Lower lobe of right lung (tissue), 2 donors: ENCODE data around the gene ITGB6. TPM values are rescaled to one million over a fixed set of nuclear protein-coding genes. Genes with fewer than 3 reads are reported as not detected.
A peak's percentile ranks its signal among the peaks of the same experiment; 100 is the strongest.

Experiments
- ATAC-seq, 2 donors: fragments of 200-7000 bp; cut with Tn5 transposase; one replicate each; pipeline ENCODE4 v1.9.1; 2020 to 2022; ENCODE audit warnings: mild to moderate bottlenecking in 2 of 2, moderate library complexity in 2 of 2
- DNase-seq: peaks from one replicate; pipeline ENCODE4 v3.0.0-alpha.2; 2020
- H3K27ac ChIP-seq: fragments of 200-600 bp; one replicate; pipeline ENCODE4 v1.8.0; 2022
- H3K27me3 ChIP-seq: fragments of 200-600 bp; one replicate; pipeline ENCODE4 v1.8.0; 2022; ENCODE audit warnings: low read depth
- H3K36me3 ChIP-seq: fragments of 200-600 bp; one replicate; pipeline ENCODE4 v1.8.0; 2022; ENCODE audit warnings: mild to moderate bottlenecking
- H3K4me1 ChIP-seq: fragments of 200-600 bp; one replicate; pipeline ENCODE4 v1.8.0; 2022
- H3K4me3 ChIP-seq: fragments of 200-600 bp; one replicate; pipeline ENCODE4 v1.8.0; 2022; ENCODE audit warnings: mild to moderate bottlenecking
- H3K9me3 ChIP-seq: fragments of 200-600 bp; one replicate; pipeline ENCODE4 v1.8.0; 2022
- CTCF ChIP-seq: fragments of 200-600 bp; IDR thresholded peaks from one replicate; pipeline ENCODE4 v1.8.0; 2022; ENCODE audit warnings: antibody characterized with exemption, mild to moderate bottlenecking
- intact Hi-C: fragments of 100-400 bp; cut with DNase I; formaldehyde crosslinking; loops from one replicate; pipeline ENCODE4 v1.11.0; 2022
- total RNA-seq: library from RNA; stranded (reverse); fragmentation: NEBNext Ultra II Directional; extraction: Animal tissue kit (Norgen Biotek cat#: 25700); gene quantifications from one replicate; pipeline ENCODE4 v1.2.1, GENCODE V29; 2021
- donor health status: DM: no; HTN: yes; CAD: no; lungs with severe emphysema.

Gene ITGB6
- total RNA-seq, 1 donor from 2014 or later = 65.2 TPM

- TF ChIP-seq CTCF = no peak
Observed at GRCh38 chr2:160175169-160176134, 24.6 kb downstream of the ITGB6 start.

GRCh38 chr2:160174322-160174721 lies 25.8 kb downstream of the ITGB6 start:
- Histone ChIP-seq H3K27ac (no peak overlapping the region), H3K9me3 (no peaks in the 10 kb centered on the region), H3K4me1 (no peaks in the 10 kb centered on the region), H3K4me3 (no peak overlapping the region), H3K36me3 (no peaks in the 10 kb centered on the region), H3K27me3 (no peaks in the 10 kb centered on the region)
- ATAC-seq (no peak), DNase-seq (no peak)
- intact Hi-C loops = no loop called here
- no peak for TF ChIP-seq CTCF

More at GRCh38 chr2:160175169-160176134, 24.6 kb downstream of the ITGB6 start:
- Histone ChIP-seq H3K27ac (no peak overlapping the region), H3K27me3 (no peaks in the 10 kb centered on the region), H3K9me3 (no peaks in the 10 kb centered on the region), H3K36me3 (no peaks in the 10 kb centered on the region), H3K4me3 (no peak overlapping the region), H3K4me1 (no peaks in the 10 kb centered on the region)
- intact Hi-C loops = no loop called here
- ATAC-seq (no peak), DNase-seq (no peak)

GRCh38 chr2:160169988-160170387 lies 30.1 kb downstream of the ITGB6 start:
- no peak for DNase-seq
- Histone ChIP-seq H3K9me3 (no peaks in the 10 kb centered on the region), H3K27me3 (no peaks in the 10 kb centered on the region), H3K36me3 (no peaks in the 10 kb centered on the region), H3K4me3 (no peak overlapping the region), H3K27ac (peak overlapping the region; percentile 8), H3K4me1 (no peaks in the 10 kb centered on the region)
- no peak for ATAC-seq
- intact Hi-C loops = no loop called here
- no peak for TF ChIP-seq CTCF

DNA sequence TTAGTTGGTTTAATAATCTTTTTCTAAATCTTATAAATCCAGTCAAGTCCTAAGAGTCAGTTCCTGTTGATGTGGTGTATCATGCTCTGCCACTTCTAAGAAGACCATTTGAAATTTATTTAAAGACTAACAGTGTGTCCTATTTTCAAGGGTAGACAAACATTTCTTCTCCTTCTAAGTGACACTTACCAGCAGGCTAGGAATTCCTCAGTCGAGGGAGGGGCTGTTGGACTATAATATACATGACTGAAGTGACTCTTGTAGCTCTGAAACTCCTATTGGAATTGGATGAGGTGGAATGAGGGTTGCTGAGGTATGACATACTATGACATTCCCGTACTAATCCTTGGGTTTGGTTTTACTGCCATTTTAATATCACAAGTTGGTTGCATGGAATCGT lies 30.6 kb downstream of the ITGB6 start:
- H3K4me3 ChIP-seq = no peak overlapping the region
- no peak for TF ChIP-seq CTCF
- ATAC-seq (peak; percentile 88 to 94), DNase-seq (no peak)
- H3K27me3 ChIP-seq = no peaks in the 10 kb centered on the region
- intact Hi-C loops = no loop called here
- no peaks in the 10 kb centered on the region for H3K9me3 ChIP-seq
- no peaks in the 10 kb centered on the region for H3K4me1 ChIP-seq
- H3K36me3 ChIP-seq = no peaks in the 10 kb centered on the region
- no peak overlapping the region for H3K27ac ChIP-seq

- no peaks in the 10 kb centered on the region for H3K4me1 ChIP-seq
- no peaks in the 10 kb centered on the region for H3K36me3 ChIP-seq
- intact Hi-C loops = no loop called here
- DNase-seq (no peak), ATAC-seq (no peak)
- no peak overlapping the region for H3K4me3 ChIP-seq
- H3K27me3 ChIP-seq = no peaks in the 10 kb centered on the region
- no peak for TF ChIP-seq CTCF
- no peaks in the 10 kb centered on the region for H3K9me3 ChIP-seq
- no peak overlapping the region for H3K27ac ChIP-seq
Observed at GRCh38 chr2:160168878-160169277, 31.2 kb downstream of the ITGB6 start.
